Activated T-cell treated with anti-CD3 and anti-CD28 coated beads for 1 hour (primary cell): Measurements from ENCODE around the gene KHSRP.

Experiments used
- DNase-seq: peaks from one replicate; pipeline ENCODE4 v3.0.0-alpha.2; 2020; ENCODE audit warnings: low read depth

KHSRP gene

DNA sequence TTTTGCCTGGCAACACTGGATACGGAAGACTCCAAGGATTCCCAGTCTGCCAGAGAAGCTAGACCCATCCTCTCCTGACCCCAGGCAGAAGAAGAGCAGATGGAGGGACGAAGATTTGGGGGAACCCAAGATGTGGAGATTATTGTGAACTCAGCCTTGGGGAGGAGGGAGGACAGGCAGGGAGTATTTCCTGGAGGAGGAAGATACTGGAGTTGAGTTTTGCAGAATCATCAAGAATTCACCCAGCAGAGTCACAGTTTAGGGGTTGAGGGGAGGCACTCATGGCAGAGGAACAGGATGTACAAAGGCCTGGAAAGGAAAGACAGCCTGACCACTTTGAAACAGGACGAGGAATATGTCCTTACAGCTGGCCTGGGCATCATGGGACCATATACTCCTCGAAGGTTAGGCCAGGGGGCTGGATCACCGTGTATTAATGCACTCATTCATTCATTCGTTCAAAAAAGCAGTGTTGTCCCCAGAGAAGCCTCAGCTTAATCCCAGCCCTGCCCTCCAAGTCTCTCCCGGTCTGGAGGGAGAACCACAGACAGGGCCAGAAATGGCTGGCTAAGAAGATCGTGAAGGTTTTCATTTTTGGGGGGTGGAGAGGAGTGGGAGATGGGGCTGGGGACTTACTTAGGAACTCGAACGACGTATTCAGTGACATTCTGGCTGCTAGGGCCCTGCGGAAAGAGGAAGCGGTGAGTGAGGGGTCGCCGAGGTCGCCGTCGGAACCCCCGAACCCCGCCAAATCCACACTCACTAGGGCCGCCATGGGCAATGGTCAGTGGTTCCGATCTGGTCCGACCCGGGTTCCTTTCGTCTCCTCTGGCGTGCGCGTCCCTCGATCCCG lies 32.2 kb downstream of the KHSRP start:
- DNase-seq: no peak

DNA sequence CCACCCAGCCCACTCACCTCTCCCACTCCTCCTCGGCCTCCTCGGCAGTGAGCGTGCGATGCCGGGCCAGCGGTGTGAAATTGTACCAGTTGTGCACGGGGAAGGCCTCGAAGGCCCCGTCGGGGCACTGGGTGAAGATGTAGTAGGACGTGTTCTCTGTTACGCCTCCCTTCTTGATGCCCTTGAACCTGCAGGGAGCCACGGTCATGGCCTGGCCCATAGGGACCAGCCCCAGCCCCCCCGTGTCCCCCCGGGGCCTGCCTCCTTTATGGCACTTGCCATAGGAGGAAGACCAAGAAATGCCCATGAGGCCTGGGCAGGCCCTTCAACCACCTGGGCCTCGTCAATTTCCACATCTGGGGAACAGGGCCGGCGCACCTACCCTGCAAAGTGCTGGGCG lies 37.2 kb downstream of the KHSRP start:
- no peak for DNase-seq

DNA sequence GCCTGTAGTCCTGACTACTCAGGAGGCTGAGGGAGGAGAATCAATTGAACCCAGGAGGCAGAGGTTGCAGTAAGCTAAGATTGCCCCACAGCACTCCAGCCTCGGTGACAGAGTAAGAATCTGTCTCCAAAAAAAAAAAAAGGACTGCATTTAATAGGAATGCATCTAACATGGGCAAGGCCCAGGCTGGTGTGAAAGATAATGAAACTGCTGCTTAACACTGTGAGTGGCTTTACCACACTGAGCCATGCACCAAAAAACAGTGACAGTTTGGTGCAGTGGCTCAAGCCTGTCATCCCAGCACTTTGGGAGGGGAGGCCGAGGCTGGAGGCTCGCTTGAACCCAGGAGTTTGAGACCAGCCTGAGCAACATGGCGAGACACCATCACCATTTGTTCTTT lies 40.2 kb downstream of the KHSRP start:
- DNase-seq: no peak

DNA sequence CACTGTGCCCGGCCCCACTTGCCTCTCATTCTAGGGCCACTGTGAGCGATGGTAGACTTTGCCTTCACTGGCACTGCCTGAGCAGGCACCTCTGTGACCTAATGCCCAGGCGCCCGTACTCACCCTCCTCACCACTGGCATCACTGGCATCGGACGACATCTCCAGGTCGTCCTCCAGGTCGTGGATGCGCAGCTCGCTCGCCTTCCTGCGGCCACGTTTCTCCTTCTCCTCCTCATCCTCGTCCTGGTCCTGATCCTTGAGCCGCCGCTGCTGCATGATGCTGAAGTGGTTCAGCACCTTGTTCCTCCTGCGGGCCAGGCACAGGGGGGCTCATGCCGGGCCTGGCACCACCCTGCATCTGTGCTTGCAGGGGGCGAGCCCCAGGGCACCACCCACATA lies 41.4 kb downstream of the KHSRP start:
- DNase-seq: no peak

GRCh38 chr19:6381030-6381750 lies 43.4 kb downstream of the KHSRP start:
- DNase-seq: no peak

- no peak for DNase-seq
These were observed 44.9 kb downstream of the KHSRP start for GRCh38 chr19:6379744-6380143.

GRCh38 chr19:6378486-6378885 lies 46.1 kb downstream of the KHSRP start:
- no peak for DNase-seq

DNA sequence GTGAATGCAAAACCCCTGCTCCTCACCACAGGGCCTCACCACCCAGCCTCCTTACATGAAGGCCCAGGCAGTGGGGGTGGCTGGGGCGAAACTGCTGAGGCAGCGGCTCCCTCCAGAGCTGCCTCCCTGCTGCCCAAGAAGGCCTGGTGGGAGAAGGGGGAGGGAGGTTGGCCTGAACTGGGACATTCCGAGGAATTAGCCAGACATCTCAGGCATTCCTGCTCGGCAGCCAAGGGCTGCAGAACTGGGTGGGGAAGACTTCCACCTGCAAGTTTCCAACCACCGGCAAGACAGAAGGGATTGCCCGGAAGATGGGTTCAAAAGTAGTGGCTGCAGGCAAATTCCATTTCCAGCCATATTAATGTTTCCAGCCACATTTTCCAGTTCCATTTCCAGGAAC lies 46.6 kb downstream of the KHSRP start:
- DNase-seq: no peak

GRCh38 chr19:6376512-6377190 lies 48.0 kb downstream of the KHSRP start:
- no peak for DNase-seq

- no peak for DNase-seq
These were observed 49.1 kb downstream of the KHSRP start, which contains the start of gene PSPN for GRCh38 chr19:6375411-6376010. Gene PSPN (minus strand): TSS chr19:6375933. CDS start chr19:6375849, 84 bp downstream.

- no peak for DNase-seq
These were observed 49.8 kb downstream of the KHSRP start for GRCh38 chr19:6374711-6375410.

- no peak for DNase-seq
These were observed 50.4 kb downstream of the KHSRP start for GRCh38 chr19:6374161-6374709.

- no peak for DNase-seq
These were observed 50.9 kb downstream of the KHSRP start for GRCh38 chr19:6373813-6374108.

GRCh38 chr19:6373096-6373812 lies 51.4 kb downstream of the KHSRP start:
- peak; percentile 98 for DNase-seq

DNA sequence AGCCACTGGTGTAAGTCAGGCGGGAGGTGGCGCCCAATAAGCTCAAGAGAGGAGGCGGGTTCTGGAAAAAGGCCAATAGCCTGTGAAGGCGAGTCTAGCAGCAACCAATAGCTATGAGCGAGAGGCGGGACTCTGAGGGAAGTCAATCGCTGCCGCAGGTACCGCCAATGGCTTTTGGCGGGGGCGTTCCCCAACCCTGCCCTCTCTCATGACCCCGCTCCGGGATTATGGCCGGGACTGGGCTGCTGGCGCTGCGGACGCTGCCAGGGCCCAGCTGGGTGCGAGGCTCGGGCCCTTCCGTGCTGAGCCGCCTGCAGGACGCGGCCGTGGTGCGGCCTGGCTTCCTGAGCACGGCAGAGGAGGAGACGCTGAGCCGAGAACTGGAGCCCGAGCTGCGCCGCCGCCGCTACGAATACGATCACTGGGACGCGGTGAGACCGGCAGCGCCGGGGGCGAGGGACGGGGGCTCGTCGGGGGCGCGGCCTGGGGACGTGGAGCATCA lies 52.0 kb downstream of the KHSRP start, which contains the start of gene ALKBH7:
ALKBH7 (plus strand) TSS at position 201 of the 502 bp plus-strand sequence; CDS start at position 228, 27 bp downstream.
- DNase-seq: peak; percentile 90

DNA sequence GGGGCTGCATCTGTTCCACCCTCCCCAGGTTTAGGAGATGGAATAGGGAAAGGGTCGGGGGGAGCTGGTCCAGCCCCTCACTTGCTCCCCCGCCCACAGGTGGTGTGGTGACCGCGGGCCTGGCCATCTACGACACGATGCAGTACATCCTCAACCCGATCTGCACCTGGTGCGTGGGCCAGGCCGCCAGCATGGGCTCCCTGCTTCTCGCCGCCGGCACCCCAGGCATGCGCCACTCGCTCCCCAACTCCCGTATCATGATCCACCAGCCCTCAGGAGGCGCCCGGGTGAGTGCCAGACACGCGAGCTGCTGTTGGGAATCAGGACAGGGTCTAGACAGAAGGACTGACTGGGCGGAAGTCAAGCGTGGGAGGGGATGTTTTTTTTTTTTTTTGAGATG lies 60.3 kb downstream of the KHSRP start:
- no peak for DNase-seq
